SK-N-SH treated with all-trans-retinoic acid at 6 μM for 48 hours (cell line): ENCODE results near the gene BSPRY.

Source experiments
- ATAC-seq: fragments of 200-7000 bp; cut with Tn5 transposase; 3 replicates; pipeline ENCODE4 v1.9.1; 2020; ENCODE audit warnings: mild to moderate bottlenecking, moderate library complexity
- ARNTL ChIP-seq: fragments of 450-650 bp; formaldehyde crosslinking; IDR thresholded peaks from 2 replicates; pipeline ENCODE4 v1.5.0; 2020; ENCODE audit warnings: low read depth, mild to moderate bottlenecking, moderate library complexity, borderline replicate concordance
- BACH2 ChIP-seq: fragments of 250-450 bp; sonication (Bioruptor Pico); IDR thresholded peaks from 2 replicates; pipeline ENCODE4 v1.9.0; 2021; ENCODE audit warnings: mild to moderate bottlenecking, borderline replicate concordance
- CREB5 ChIP-seq: fragments of 250-450 bp; sonication (Bioruptor Pico); IDR thresholded peaks from 2 replicates; pipeline ENCODE4 v1.5.1; 2020; ENCODE audit warnings: low read depth, mild to moderate bottlenecking, moderate library complexity
- CSDC2 ChIP-seq: fragments of 250-450 bp; sonication (Bioruptor Pico); IDR thresholded peaks from 2 replicates; pipeline ENCODE4 v1.5.0; 2020; ENCODE audit warnings: mild to moderate bottlenecking, moderate library complexity
- ESRRG ChIP-seq: fragments of 250-450 bp; sonication (Bioruptor Pico); IDR thresholded peaks from 2 replicates; pipeline ENCODE4 v1.6.1; 2021; ENCODE audit warnings: mild to moderate bottlenecking
- GLIS3 ChIP-seq: fragments of 250-450 bp; sonication (Bioruptor Pico); IDR thresholded peaks from 2 replicates; pipeline ENCODE4 v1.5.0; 2020; ENCODE audit warnings: mild to moderate bottlenecking, moderate library complexity
- ISL1 ChIP-seq: fragments of 250-450 bp; sonication (Bioruptor Pico); IDR thresholded peaks from 2 replicates; pipeline ENCODE4 v2.1.2; 2022; ENCODE audit warnings: mild to moderate bottlenecking, moderate library complexity
- OSR1 ChIP-seq: fragments of 250-450 bp; sonication (Bioruptor Pico); IDR thresholded peaks from 2 replicates; pipeline ENCODE4 v1.8.0; 2022; ENCODE audit warnings: moderate library complexity, mild to moderate bottlenecking, inconsistent platforms
- PATZ1 ChIP-seq: fragments of 250-450 bp; sonication (Bioruptor Pico); IDR thresholded peaks from 2 replicates; pipeline ENCODE4 v1.8.0; 2020; ENCODE audit warnings: mild to moderate bottlenecking, moderate library complexity, borderline replicate concordance
- POU6F1 ChIP-seq: fragments of 250-450 bp; sonication (Bioruptor Pico); IDR thresholded peaks from 2 replicates; pipeline ENCODE4 v1.8.0; 2021; ENCODE audit warnings: low read depth, mild to moderate bottlenecking, moderate library complexity, borderline replicate concordance
- PPARA ChIP-seq: fragments of 250-450 bp; sonication (Bioruptor Pico); IDR thresholded peaks from 2 replicates; pipeline ENCODE4 v1.5.0; 2020; ENCODE audit warnings: mild to moderate bottlenecking, borderline replicate concordance
- RARB ChIP-seq: fragments of 250-450 bp; sonication (Bioruptor Pico); IDR thresholded peaks from 2 replicates; pipeline ENCODE4 v1.8.0; 2021; ENCODE audit warnings: mild to moderate bottlenecking, moderate library complexity
- SNAI2 ChIP-seq: fragments of 250-450 bp; sonication (Bioruptor Pico); IDR thresholded peaks from 2 replicates; pipeline ENCODE4 v1.5.0; 2020; ENCODE audit warnings: mild to moderate bottlenecking, moderate library complexity
- TOX ChIP-seq: fragments of 250-450 bp; sonication (Bioruptor Pico); IDR thresholded peaks from 2 replicates; pipeline ENCODE4 v1.8.0; 2021; ENCODE audit warnings: mild to moderate bottlenecking, moderate library complexity, borderline replicate concordance
- TSHZ2 ChIP-seq: fragments of 250-450 bp; sonication (Bioruptor Pico); IDR thresholded peaks from 2 replicates; pipeline ENCODE4 v1.5.0; 2020; ENCODE audit warnings: mild to moderate bottlenecking, moderate library complexity
- ZC3H10 ChIP-seq: fragments of 250-450 bp; sonication (Bioruptor Pico); IDR thresholded peaks from 2 replicates; pipeline ENCODE4 v1.5.1; 2021; ENCODE audit warnings: mild to moderate bottlenecking, moderate library complexity
- ZFP3 ChIP-seq: fragments of 250-450 bp; sonication (Bioruptor Pico); IDR thresholded peaks from 2 replicates; pipeline ENCODE4 v1.5.0; 2020; ENCODE audit warnings: mild to moderate bottlenecking, moderate library complexity
- ZFP30 ChIP-seq: fragments of 450-650 bp; formaldehyde crosslinking; IDR thresholded peaks from 2 replicates; pipeline ENCODE4 v1.5.0; 2022; ENCODE audit warnings: mild to moderate bottlenecking, moderate library complexity
- ZNF565 ChIP-seq: fragments of 450-650 bp; formaldehyde crosslinking; conservative IDR thresholded peaks from 2 replicates; pipeline ENCODE4 v1.5.0; 2020; ENCODE audit warnings: low read depth, mild to moderate bottlenecking, moderate library complexity
- ZNF70 ChIP-seq: fragments of 450-650 bp; formaldehyde crosslinking; IDR thresholded peaks from 2 replicates; pipeline ENCODE4 v1.5.0; 2020; ENCODE audit warnings: mild to moderate bottlenecking, moderate library complexity
- ZNF8 ChIP-seq: fragments of 450-650 bp; formaldehyde crosslinking; IDR thresholded peaks from 2 replicates; pipeline ENCODE4 v1.5.0; 2020; ENCODE audit warnings: mild to moderate bottlenecking, moderate library complexity

The BSPRY gene

GRCh38 chr9:113381909-113382411 is 32.6 kb downstream of the BSPRY start:
- no peak for TF ChIP-seq POU6F1
- no peak for TF ChIP-seq CSDC2 (CRISPR knock-in tag)
- no peak for TF ChIP-seq ZC3H10
- no peak for TF ChIP-seq TOX (CRISPR knock-in tag)
- no peak for TF ChIP-seq GLIS3
- TF ChIP-seq ARNTL (CRISPR knock-in tag), result no peak
- TF ChIP-seq BACH2 (CRISPR knock-in tag), result no peak
- TF ChIP-seq ESRRG (CRISPR knock-in tag), result no peak
- TF ChIP-seq PATZ1 (CRISPR knock-in tag), result no peak
- no peak for TF ChIP-seq ZNF8
- no peak for TF ChIP-seq ZFP30
- no peak for TF ChIP-seq ZNF565 (CRISPR knock-in tag)
- TF ChIP-seq OSR1, result no peak
- TF ChIP-seq ISL1 (CRISPR knock-in tag), result no peak
- TF ChIP-seq RARB, result no peak
- no peak for ATAC-seq

- no peak for ATAC-seq
- TF ChIP-seq CREB5 (CRISPR knock-in tag) (no peak), ZNF70 (CRISPR knock-in tag) (no peak), TSHZ2 (CRISPR knock-in tag) (no peak), ZNF8 (no peak), BACH2 (CRISPR knock-in tag) (no peak), ZFP30 (no peak), PATZ1 (CRISPR knock-in tag) (no peak), ESRRG (CRISPR knock-in tag) (no peak), GLIS3 (no peak), PPARA (CRISPR knock-in tag) (no peak), ARNTL (CRISPR knock-in tag) (no peak)
These were observed 37.4 kb downstream of the BSPRY start for GRCh38 chr9:113386571-113387393.

GRCh38 chr9:113387560-113388230 is 38.4 kb downstream of the BSPRY start:
- no peak for ATAC-seq
- TF ChIP-seq TSHZ2 (CRISPR knock-in tag) (no peak), TOX (CRISPR knock-in tag) (no peak), ESRRG (CRISPR knock-in tag) (no peak), SNAI2 (CRISPR knock-in tag) (no peak), ZNF8 (no peak), ISL1 (CRISPR knock-in tag) (no peak), BACH2 (CRISPR knock-in tag) (no peak), ZNF565 (CRISPR knock-in tag) (no peak), POU6F1 (no peak), GLIS3 (no peak), ZFP3 (CRISPR knock-in tag) (no peak)
